Measurements from ENCODE around the gene RASGEF1C.
A peak's percentile ranks its signal among the peaks of the same experiment; 100 is the strongest.

- TF ChIP-seq CTCF (conservative IDR thresholded peaks at IDR 0.05; ENCODE audit: low read depth, low read length) (peak; percentile 22; the same call in 1 of the 2 replicates), EZH2 (IDR thresholded peaks at IDR 0.05; ENCODE audit: low read length, unreplicated experiment) (no peak)
These were observed 4.2 kb upstream of the RASGEF1C start for GRCh38 chr5:180213256-180213600.

Measured in PC-3 (cell line).